OCI-LY1 (cell line): ENCODE results near the gene BICD1.
A peak's percentile ranks its signal among the peaks of the same experiment; 100 is the strongest.

Experiments
- H2AFZ ChIP-seq: fragments of 200-600 bp; sonication (generic), shearing (Covaris generic); 2 replicates; pipeline ENCODE4 v1.6.0; 2014; ENCODE audit warnings: antibody characterized with exemption, mild to moderate bottlenecking, low read length
- H3F3A ChIP-seq: fragments of 200-600 bp; sonication (generic), shearing (Covaris generic); 2 replicates; pipeline ENCODE4 v1.6.0; 2014; ENCODE audit warnings: mild to moderate bottlenecking, antibody characterized with exemption, low read length, moderate library complexity; ENCODE audit not compliant: insufficient read depth
- H3K27ac ChIP-seq: fragments of 200-600 bp; sonication (generic); 2 replicates; pipeline ENCODE4 v1.5.1; 2014; ENCODE audit warnings: low read length, mixed run types, mild to moderate bottlenecking, low read depth; ENCODE audit not compliant: poor library complexity, severe bottlenecking
- H3K27me3 ChIP-seq: fragments of 200-600 bp; sonication (generic); 2 replicates; pipeline ENCODE4 v1.6.0; 2014; ENCODE audit warnings: antibody characterized with exemption, mild to moderate bottlenecking, low read length, moderate library complexity; ENCODE audit not compliant: insufficient read depth
- H3K36me3 ChIP-seq: fragments of 200-600 bp; sonication (generic); 2 replicates; pipeline ENCODE4 v1.6.1; 2014; ENCODE audit warnings: mild to moderate bottlenecking, antibody characterized with exemption, low read length, moderate library complexity, mixed read lengths; ENCODE audit not compliant: insufficient read depth
- H3K4me1 ChIP-seq: fragments of 200-600 bp; sonication (generic); 2 replicates; pipeline ENCODE4 v1.5.1; 2014; ENCODE audit warnings: mild to moderate bottlenecking, low read length, moderate library complexity; ENCODE audit not compliant: insufficient read depth, severe bottlenecking
- H3K4me2 ChIP-seq: fragments of 200-600 bp; sonication (generic), shearing (Covaris generic); 2 replicates; pipeline ENCODE4 v1.6.1; 2014; ENCODE audit warnings: low read length
- H3K4me3 ChIP-seq: fragments of 200-600 bp; sonication (generic); 2 replicates; pipeline ENCODE4 v1.5.1; 2014; ENCODE audit warnings: low read length, low read depth, mild to moderate bottlenecking, mixed read lengths; ENCODE audit not compliant: poor library complexity, severe bottlenecking
- H3K79me2 ChIP-seq: fragments of 200-600 bp; shearing (Covaris generic); 2 replicates; pipeline ENCODE4 v1.6.1; 2016; ENCODE audit warnings: mixed run types, low read length, mixed read lengths; ENCODE audit not compliant: insufficient read depth
- H3K9ac ChIP-seq: fragments of 200-600 bp; sonication (generic), shearing (Covaris generic); 2 replicates; pipeline ENCODE4 v1.6.1; 2014; ENCODE audit warnings: mild to moderate bottlenecking, low read length, mixed read lengths
- H3K9me2 ChIP-seq: fragments of 200-600 bp; sonication (generic), shearing (Covaris generic); 2 replicates; pipeline ENCODE4 v1.6.1; 2014; ENCODE audit warnings: low read depth, mild to moderate bottlenecking, low read length, mixed read lengths
- H3K9me3 ChIP-seq: fragments of 200-600 bp; shearing (Covaris generic); 2 replicates; pipeline ENCODE4 v1.6.1; 2014; ENCODE audit warnings: low read length, mixed read lengths
- H4K20me1 ChIP-seq: fragments of 200-600 bp; sonication (generic), shearing (Covaris generic); 2 replicates; pipeline ENCODE4 v1.6.0; 2016; ENCODE audit warnings: mild to moderate bottlenecking, low read length; ENCODE audit not compliant: insufficient read depth
- CTCF ChIP-seq: fragments of 200-600 bp; sonication (generic), shearing (Covaris generic); IDR thresholded peaks from 2 replicates; pipeline ENCODE4 v1.5.1; 2017; ENCODE audit warnings: mild to moderate bottlenecking, antibody characterized with exemption, low read length, moderate library complexity, mixed read lengths
- EZH2 ChIP-seq: fragments of 200-600 bp; sonication (generic), shearing (Covaris generic); IDR thresholded peaks from 2 replicates; pipeline ENCODE4 v1.8.0; 2017; ENCODE audit warnings: borderline replicate concordance, mixed run types, mild to moderate bottlenecking, antibody characterized with exemption, low read length, moderate library complexity, mixed read lengths

Gene BICD1

GRCh38 chr12:32105986-32106516 lies 596 bp upstream of the BICD1 start:
- Histone ChIP-seq H4K20me1 (no peaks in the 10 kb centered on the region), H3K36me3 (peaks cover 4% of the 10 kb centered on the region; the same call in 1 of the 2 replicates), H3K9me2 (no peaks in the 10 kb centered on the region), H3K4me1 (peaks cover 35% of the 10 kb centered on the region), H3K27ac (no peak overlapping the region), H3K9ac (peak overlapping the region; percentile 90), H3K27me3 (no peaks in the 10 kb centered on the region), H3K4me3 (peak overlapping the region; percentile 85), H3F3A (peaks cover 4% of the 10 kb centered on the region; the same call in 1 of the 2 replicates), H3K4me2 (peak overlapping the region; percentile 93), H3K9me3 (no peaks in the 10 kb centered on the region), H3K79me2 (peaks cover 35% of the 10 kb centered on the region), H2AFZ (no peak overlapping the region)
- TF ChIP-seq EZH2 (no peak), CTCF (no peak)

DNA sequence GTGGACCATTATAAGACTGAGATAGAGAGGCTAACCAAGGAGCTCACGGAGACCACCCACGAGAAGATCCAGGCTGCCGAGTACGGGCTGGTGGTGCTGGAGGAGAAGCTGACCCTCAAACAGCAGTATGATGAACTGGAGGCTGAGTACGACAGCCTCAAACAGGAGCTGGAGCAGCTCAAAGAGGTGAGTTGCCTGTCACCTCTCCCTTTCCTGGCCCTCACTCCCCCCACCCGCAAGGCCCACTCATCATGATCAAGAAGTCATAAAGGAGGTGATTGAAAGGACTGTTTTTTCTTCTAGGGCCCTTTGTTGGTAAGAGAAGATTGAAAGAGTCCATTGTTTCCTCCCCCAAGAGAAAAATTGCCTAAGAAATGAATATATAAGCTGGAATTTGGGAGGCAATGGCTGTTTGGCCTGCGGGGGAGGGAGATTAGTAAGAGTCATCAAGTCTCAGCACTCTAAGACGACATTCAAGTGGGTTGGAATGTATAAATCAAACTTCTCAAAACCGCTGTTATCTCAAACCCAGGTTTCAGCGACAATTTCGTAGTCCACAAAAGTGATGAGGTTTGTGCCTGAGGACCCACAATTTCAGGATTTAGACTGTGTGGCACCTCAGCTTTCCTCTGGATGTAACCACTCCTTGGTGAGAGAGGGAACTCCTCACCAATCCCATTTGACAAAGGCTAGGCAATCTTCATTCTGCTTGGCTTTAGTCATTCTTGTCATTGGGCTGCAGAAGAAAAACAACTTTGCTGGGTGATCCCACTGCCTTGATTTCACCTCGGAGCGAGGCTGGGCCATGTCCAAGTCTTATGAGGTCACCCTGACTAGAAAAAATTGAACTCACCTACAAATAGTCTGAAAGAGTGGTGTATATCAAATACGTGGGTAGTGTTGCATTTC lies 966 bp downstream of the BICD1 start:
- H3K4me3 ChIP-seq = peak overlapping the region; percentile 85
- H3K27ac ChIP-seq = peak overlapping the region; percentile 76
- peaks cover 42% of the 10 kb centered on the region for H3K4me1 ChIP-seq
- no peaks in the 10 kb centered on the region for H3K9me2 ChIP-seq
- H3K79me2 ChIP-seq = peaks cover 35% of the 10 kb centered on the region
- no peak overlapping the region for H2AFZ ChIP-seq
- H3K9ac ChIP-seq = peak overlapping the region; percentile 90
- H3K4me2 ChIP-seq = peak overlapping the region; percentile 93
- TF ChIP-seq EZH2 = no peak
- no peak for TF ChIP-seq CTCF
- no peaks in the 10 kb centered on the region for H3K27me3 ChIP-seq
- no peaks in the 10 kb centered on the region for H4K20me1 ChIP-seq
- H3K9me3 ChIP-seq = no peaks in the 10 kb centered on the region
- H3K36me3 ChIP-seq = peaks cover 10% of the 10 kb centered on the region; the same call in 1 of the 2 replicates
- peaks cover 4% of the 10 kb centered on the region; the same call in 1 of the 2 replicates for H3F3A ChIP-seq

GRCh38 chr12:32108787-32109186 lies 2.1 kb downstream of the BICD1 start:
- peak overlapping the region; percentile 93 for H3K4me2 ChIP-seq
- no peaks in the 10 kb centered on the region for H3K27me3 ChIP-seq
- peaks cover 4% of the 10 kb centered on the region; the same call in 1 of the 2 replicates for H3F3A ChIP-seq
- H3K4me3 ChIP-seq = peak overlapping the region; percentile 85
- no peaks in the 10 kb centered on the region for H3K9me2 ChIP-seq
- no peak overlapping the region for H2AFZ ChIP-seq
- H3K4me1 ChIP-seq = peaks cover 53% of the 10 kb centered on the region
- H4K20me1 ChIP-seq = no peaks in the 10 kb centered on the region
- TF ChIP-seq CTCF = no peak
- TF ChIP-seq EZH2 = no peak
- H3K27ac ChIP-seq = peak overlapping the region; percentile 76
- H3K9me3 ChIP-seq = no peaks in the 10 kb centered on the region
- H3K9ac ChIP-seq = peak overlapping the region; percentile 90
- peaks cover 15% of the 10 kb centered on the region; the same call in 1 of the 2 replicates for H3K36me3 ChIP-seq
- H3K79me2 ChIP-seq = peaks cover 40% of the 10 kb centered on the region
